PC-9 (cell line): ENCODE results near the gene PPP4R1. TPM values are rescaled to one million over a fixed set of nuclear protein-coding genes. Genes with fewer than 3 reads are reported as not detected.

ENCODE experiments used
- BruUV-seq: library from RNA; stranded (reverse); fragments of 400-500 nt; replicated peaks from 2 replicates; lab custom pipeline; 2021; lab: Mats Ljungman, UMichigan
- CTCF ChIA-PET: fragments of 300-600 bp; sonication (Branson Sonifier 250); formaldehyde crosslinking; loops from one replicate; lab custom pipeline; 2022; ENCODE audit warnings: antibody characterized with exemption; lab: Charles Lee
- POLR2A ChIA-PET: fragments of 300-600 bp; sonication (Branson Sonifier 250); formaldehyde crosslinking; loops from one replicate; lab custom pipeline; 2022; ENCODE audit warnings: antibody characterized with exemption; ENCODE audit not compliant: unreplicated experiment; lab: Charles Lee
- DNase-seq, 2 experiments: peaks; one replicate each; pipeline versions ENCODE4 v3.0.0 to v3.0.0-alpha.2; 2015 to 2022; ENCODE audit warnings: mixed read lengths in 1 of 2
- H2AFZ ChIP-seq: fragments of 200-600 bp; sonication (generic); 2 replicates; pipeline ENCODE4 v1.8.1; 2017; ENCODE audit warnings: antibody characterized with exemption
- H3F3A ChIP-seq: fragments of 200-600 bp; sonication (generic); 2 replicates; pipeline ENCODE4 v1.8.1; 2017; ENCODE audit warnings: antibody characterized with exemption, mild to moderate bottlenecking, low read depth; ENCODE audit not compliant: insufficient read depth
- H3K27ac ChIP-seq: fragments of 200-600 bp; sonication (generic); 2 replicates; pipeline ENCODE4 v1.6.1; 2016; ENCODE audit warnings: mixed run types
- H3K27me3 ChIP-seq: fragments of 200-600 bp; sonication (generic); 2 replicates; pipeline ENCODE4 v1.6.1; 2016; ENCODE audit warnings: low read depth, mixed run types; ENCODE audit not compliant: insufficient read depth
- H3K36me3 ChIP-seq: fragments of 200-600 bp; sonication (generic); 2 replicates; pipeline ENCODE4 v1.6.1; 2016; ENCODE audit warnings: low read depth, mixed run types
- H3K4me1 ChIP-seq: fragments of 200-600 bp; sonication (generic); replicated peaks from 2 replicates; pipeline ENCODE4 v1.6.1; 2016; ENCODE audit warnings: mixed run types; ENCODE audit not compliant: insufficient read depth
- H3K4me2 ChIP-seq: fragments of 200-600 bp; sonication (generic); 2 replicates; pipeline ENCODE4 v1.6.1; 2017; ENCODE audit warnings: mixed run types
- H3K4me3 ChIP-seq: fragments of 200-600 bp; sonication (generic); 2 replicates; pipeline ENCODE4 v1.6.1; 2016; ENCODE audit warnings: mixed run types
- H3K79me2 ChIP-seq: fragments of 200-600 bp; sonication (generic); 2 replicates; pipeline ENCODE4 v1.6.1; 2017; ENCODE audit warnings: low read depth, mixed run types
- H3K9me2 ChIP-seq: fragments of 200-600 bp; sonication (generic); 2 replicates; pipeline ENCODE4 v1.8.1; 2017; ENCODE audit warnings: mild to moderate bottlenecking; ENCODE audit not compliant: insufficient read depth
- H3K9me3 ChIP-seq: fragments of 200-600 bp; sonication (generic); 2 replicates; pipeline ENCODE4 v1.8.1; 2016; ENCODE audit warnings: low read depth; ENCODE audit not compliant: insufficient read depth
- H4K20me1 ChIP-seq: fragments of 200-600 bp; sonication (generic); 2 replicates; pipeline ENCODE4 v1.8.1; 2017; ENCODE audit not compliant: insufficient read depth
- CTCF ChIP-seq: fragments of 200-600 bp; sonication (generic); conservative IDR thresholded peaks from 2 replicates; pipeline ENCODE4 v1.6.1; 2017; ENCODE audit warnings: mixed run types, antibody characterized with exemption, mild to moderate bottlenecking, moderate library complexity
- EZH2 ChIP-seq: fragments of 200-600 bp; sonication (generic); IDR thresholded peaks from 2 replicates; pipeline ENCODE4 v1.8.0; 2017; ENCODE audit warnings: antibody characterized with exemption, low read depth
- intact Hi-C: fragments of 100-400 bp; cut with micrococcal nuclease; formaldehyde crosslinking; loops from one replicate; pipeline ENCODE4 v1.10.0; 2022; ENCODE audit not compliant: unreplicated experiment
- total RNA-seq: library from RNA; stranded (reverse); gene quantifications from 2 replicates; pipeline ENCODE4 v1.2.3, GENCODE V29; 2021

Gene PPP4R1
- total RNA-seq, 1 experiment from 2014 or later: 167 TPM

GRCh38 chr18:9596226-9596625, 18.1 kb downstream of the PPP4R1 start:
- DNase-seq: no peak
- Histone ChIP-seq H3K27me3 (no peaks in the 10 kb centered on the region), H3K36me3 (peaks cover 54% of the 10 kb centered on the region), H3K4me1 (no peaks in the 10 kb centered on the region), H3K4me3 (no peak overlapping the region), H3K9me2 (no peaks in the 10 kb centered on the region), H4K20me1 (peaks cover 36% of the 10 kb centered on the region), H3K4me2 (no peak overlapping the region), H2AFZ (no peak overlapping the region), H3K79me2 (peaks cover 92% of the 10 kb centered on the region), H3F3A (peaks cover 48% of the 10 kb centered on the region), H3K9me3 (peaks cover 10% of the 10 kb centered on the region), H3K27ac (peak overlapping the region; percentile 34; the same call in 1 of the 2 replicates)
- BruUV-seq: no TSS peak
- POLR2A ChIA-PET: no interaction called here
- CTCF ChIA-PET: no interaction called here
- TF ChIP-seq CTCF: no peak
- TF ChIP-seq EZH2: no peak
- intact Hi-C loops: no loop called here

GRCh38 chr18:9594823-9595596, 19.3 kb downstream of the PPP4R1 start:
- Histone ChIP-seq H3K36me3 (peaks cover 53% of the 10 kb centered on the region), H3K27me3 (no peaks in the 10 kb centered on the region), H2AFZ (no peak overlapping the region), H3K9me2 (no peaks in the 10 kb centered on the region), H3K4me2 (no peak overlapping the region), H3F3A (peaks cover 49% of the 10 kb centered on the region), H3K4me1 (no peaks in the 10 kb centered on the region), H3K79me2 (peaks cover 90% of the 10 kb centered on the region), H3K4me3 (no peak overlapping the region), H3K9me3 (no peaks in the 10 kb centered on the region), H4K20me1 (peaks cover 36% of the 10 kb centered on the region), H3K27ac (peak overlapping the region; percentile 31; the same call in 1 of the 2 replicates)
- DNase-seq: no peak
- BruUV-seq: no TSS peak
- no peak for TF ChIP-seq EZH2
- TF ChIP-seq CTCF: no peak
- CTCF ChIA-PET: interaction anchor here (0.6 to 1.6 kb wide), 3 partner anchors 13 to 135 kb away, joined by 3 to 12 read pairs (median 5); no protein-coding TSS in a partner anchor
- intact Hi-C loops: no loop called here
- POLR2A ChIA-PET: no interaction called here

GRCh38 chr18:9587924-9588323, 26.4 kb downstream of the PPP4R1 start:
- H3K9me2 ChIP-seq: no peaks in the 10 kb centered on the region
- CTCF ChIA-PET: no interaction called here

More at GRCh38 chr18:9587924-9588323, 26.4 kb downstream of the PPP4R1 start:
- H2AFZ ChIP-seq: no peak overlapping the region
- H3K9me3 ChIP-seq: no peaks in the 10 kb centered on the region
- H3K27me3 ChIP-seq: no peaks in the 10 kb centered on the region
- no peak overlapping the region for H3K4me3 ChIP-seq
- H4K20me1 ChIP-seq: peaks cover 17% of the 10 kb centered on the region
- H3K36me3 ChIP-seq: peaks cover 58% of the 10 kb centered on the region
- intact Hi-C loops: no loop called here
- no peak for TF ChIP-seq CTCF
- TF ChIP-seq EZH2: no peak
- POLR2A ChIA-PET: no interaction called here
- no peak overlapping the region for H3K27ac ChIP-seq
- peaks cover 64% of the 10 kb centered on the region for H3K79me2 ChIP-seq
- H3K4me1 ChIP-seq: no peaks in the 10 kb centered on the region
- H3K4me2 ChIP-seq: no peak overlapping the region
- BruUV-seq: no TSS peak
- H3F3A ChIP-seq: peaks cover 52% of the 10 kb centered on the region
- no peak for DNase-seq
